Vagina (tissue), 2 donors: ENCODE results near the gene TAOK3. TPM values are rescaled to one million over a fixed set of nuclear protein-coding genes. Genes with fewer than 3 reads are reported as not detected.

Experiments
- DNase-seq, 2 donors: peaks; one replicate each; pipeline ENCODE4 v3.0.0-alpha.2; 2017; ENCODE audit errors: extremely low spot score in 2 of 2
- H3K27ac ChIP-seq: fragments of 200-600 bp; sonication (generic); one replicate; pipeline ENCODE4 v1.5.1; 2019
- H3K27me3 ChIP-seq: fragments of 200-600 bp; sonication (generic); one replicate; pipeline ENCODE4 v1.5.1; 2019
- H3K36me3 ChIP-seq, 2 donors: fragments of 200-600 bp; sonication (generic); one replicate each; pipeline ENCODE4 v1.5.1; 2017 to 2019
- H3K4me1 ChIP-seq: fragments of 200-600 bp; sonication (generic); one replicate; pipeline ENCODE4 v1.5.1; 2019
- H3K4me3 ChIP-seq, 2 donors: fragments of 200-600 bp; sonication (generic); 1 replicate in 1 of 2; 2 replicates in 1 of 2; pipeline ENCODE4 v1.5.1; 2016 to 2019
- H3K9me3 ChIP-seq: fragments of 200-600 bp; sonication (generic); one replicate; pipeline ENCODE4 v1.5.1; 2019
- POLR2A ChIP-seq, 2 donors: fragments of 450-650 bp; IDR thresholded peaks; one replicate each; pipeline ENCODE4 v1.6.1; 2017; ENCODE audit warnings: antibody characterized with exemption in 2 of 2, mild to moderate bottlenecking in 2 of 2, moderate library complexity in 2 of 2
- POLR2AphosphoS5 ChIP-seq, 2 donors: sonication (generic); formaldehyde crosslinking; IDR thresholded peaks; one replicate each; pipeline ENCODE4 v1.9.0; 2017; ENCODE audit warnings: antibody characterized with exemption in 2 of 2, mild to moderate bottlenecking in 2 of 2, low read depth in 1 of 2; ENCODE audit not compliant: insufficient read depth in 1 of 2
- intact Hi-C: fragments of 100-400 bp; cut with DNase I; formaldehyde crosslinking; loops from one replicate; pipeline ENCODE4 v1.15.1; 2023
- total RNA-seq: library from RNA; depleted of rRNA; stranded (reverse); fragments of >200 nt; gene quantifications from one replicate; pipeline ENCODE4 v1.2.3, GENCODE V29; 2016
- TF ChIP-seq, protein P1 (sequence below), 3 experiments: fragments of 450-650 bp in 2 of 3; fragments of 200-600 bp in 1 of 3; sonication (generic) in 1 of 3; IDR thresholded peaks; one replicate each; pipeline ENCODE4 v1.5.1; 2017 to 2019; ENCODE audit warnings: antibody characterized with exemption in 3 of 3, mild to moderate bottlenecking in 2 of 3, moderate library complexity in 2 of 3

The TAOK3 gene
- total RNA-seq, 1 donor from 2014 or later = 41.0 TPM

DNA sequence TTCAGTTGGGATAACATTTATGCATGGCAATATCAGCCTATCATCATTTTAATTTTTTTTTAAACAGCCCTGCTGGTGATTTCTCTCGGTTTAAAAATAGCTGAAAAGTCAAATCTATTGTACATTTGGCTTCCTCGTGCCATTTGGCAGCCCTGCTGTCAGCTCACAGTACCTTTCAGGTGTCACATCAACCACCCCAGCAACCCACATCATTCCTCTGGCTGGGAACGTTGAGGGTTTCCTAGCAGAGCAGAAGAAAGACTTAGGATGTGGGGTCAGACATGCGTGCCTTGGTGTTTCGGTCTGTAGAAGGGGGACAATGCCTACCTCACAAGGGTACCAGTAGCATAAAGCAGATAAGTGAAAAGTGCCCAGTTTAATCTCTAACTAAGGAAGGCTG is 221.0 kb downstream of the TAOK3 start:
- no peak overlapping the region for H3K27ac ChIP-seq
- H3K4me3 ChIP-seq = no peak overlapping the region
- peaks cover 0 to 19% of the 10 kb centered on the region in 2 donors for H3K36me3 ChIP-seq
- TF ChIP-seq, protein P1, sequence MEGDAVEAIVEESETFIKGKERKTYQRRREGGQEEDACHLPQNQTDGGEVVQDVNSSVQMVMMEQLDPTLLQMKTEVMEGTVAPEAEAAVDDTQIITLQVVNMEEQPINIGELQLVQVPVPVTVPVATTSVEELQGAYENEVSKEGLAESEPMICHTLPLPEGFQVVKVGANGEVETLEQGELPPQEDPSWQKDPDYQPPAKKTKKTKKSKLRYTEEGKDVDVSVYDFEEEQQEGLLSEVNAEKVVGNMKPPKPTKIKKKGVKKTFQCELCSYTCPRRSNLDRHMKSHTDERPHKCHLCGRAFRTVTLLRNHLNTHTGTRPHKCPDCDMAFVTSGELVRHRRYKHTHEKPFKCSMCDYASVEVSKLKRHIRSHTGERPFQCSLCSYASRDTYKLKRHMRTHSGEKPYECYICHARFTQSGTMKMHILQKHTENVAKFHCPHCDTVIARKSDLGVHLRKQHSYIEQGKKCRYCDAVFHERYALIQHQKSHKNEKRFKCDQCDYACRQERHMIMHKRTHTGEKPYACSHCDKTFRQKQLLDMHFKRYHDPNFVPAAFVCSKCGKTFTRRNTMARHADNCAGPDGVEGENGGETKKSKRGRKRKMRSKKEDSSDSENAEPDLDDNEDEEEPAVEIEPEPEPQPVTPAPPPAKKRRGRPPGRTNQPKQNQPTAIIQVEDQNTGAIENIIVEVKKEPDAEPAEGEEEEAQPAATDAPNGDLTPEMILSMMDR (IDR thresholded peaks at IDR 0.05) = no peak
- TF ChIP-seq POLR2AphosphoS5 (IDR thresholded peaks at IDR 0.05; ENCODE audit: insufficient read depth in 1 of 2, low read depth in 1 of 2) (no peak), POLR2A (IDR thresholded peaks at IDR 0.05) (no peak)
- H3K4me1 ChIP-seq = no peaks in the 10 kb centered on the region
- intact Hi-C loops = no loop called here
- no peaks in the 10 kb centered on the region for H3K9me3 ChIP-seq
- no peak for DNase-seq
- H3K27me3 ChIP-seq = no peaks in the 10 kb centered on the region

DNA sequence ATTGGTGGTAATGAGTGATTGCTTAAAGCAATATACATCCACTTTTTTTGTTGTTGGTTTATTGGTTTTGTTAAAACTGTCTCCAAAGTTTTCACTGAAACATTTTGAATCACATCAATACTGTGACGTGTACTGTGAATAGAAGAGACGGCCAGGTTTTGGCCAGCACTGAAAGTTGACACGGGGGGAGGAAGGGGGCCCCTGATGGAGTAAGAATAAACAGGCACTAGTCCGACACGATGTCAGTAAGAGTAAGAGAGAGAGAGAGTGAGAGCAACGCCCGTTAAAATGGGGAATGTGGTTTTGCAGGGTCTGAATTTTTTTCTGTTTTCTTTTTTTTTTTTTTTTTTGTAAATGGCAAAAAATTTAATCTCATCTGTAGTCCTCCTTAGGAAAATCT is 222.1 kb downstream of the TAOK3 start:
- no peak for DNase-seq
- Histone ChIP-seq H3K9me3 (no peaks in the 10 kb centered on the region), H3K4me1 (no peaks in the 10 kb centered on the region), H3K27ac (no peak overlapping the region), H3K4me3 (no peak overlapping the region), H3K27me3 (no peaks in the 10 kb centered on the region), H3K36me3 (peaks cover 0 to 26% of the 10 kb centered on the region in 2 donors)
- intact Hi-C loops = no loop called here
- TF ChIP-seq POLR2A (IDR thresholded peaks at IDR 0.05) (no peak), POLR2AphosphoS5 (IDR thresholded peaks at IDR 0.05; ENCODE audit: insufficient read depth in 1 of 2, low read depth in 1 of 2) (no peak)
- TF ChIP-seq, protein P1 (IDR thresholded peaks at IDR 0.05) = no peak

DNA sequence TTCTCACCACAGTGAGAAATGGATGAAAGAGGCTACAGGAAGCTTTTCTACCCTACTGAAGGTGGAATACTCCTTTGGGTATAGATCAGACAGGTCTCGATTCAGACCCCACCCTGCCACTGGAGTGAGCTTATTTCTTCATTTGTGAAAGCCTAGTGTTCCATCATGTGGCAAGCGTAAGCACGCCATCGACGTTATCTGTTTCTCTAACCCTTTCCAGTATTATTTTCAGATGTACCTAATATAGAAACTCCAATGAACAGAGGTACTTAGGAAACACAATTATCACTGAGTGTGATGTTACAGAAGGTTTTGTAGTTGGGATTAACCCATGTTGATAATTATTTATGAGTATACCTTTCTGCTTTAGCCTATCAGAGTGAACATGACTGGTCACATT is 224.4 kb downstream of the TAOK3 start:
- H3K9me3 ChIP-seq = no peaks in the 10 kb centered on the region

DNA sequence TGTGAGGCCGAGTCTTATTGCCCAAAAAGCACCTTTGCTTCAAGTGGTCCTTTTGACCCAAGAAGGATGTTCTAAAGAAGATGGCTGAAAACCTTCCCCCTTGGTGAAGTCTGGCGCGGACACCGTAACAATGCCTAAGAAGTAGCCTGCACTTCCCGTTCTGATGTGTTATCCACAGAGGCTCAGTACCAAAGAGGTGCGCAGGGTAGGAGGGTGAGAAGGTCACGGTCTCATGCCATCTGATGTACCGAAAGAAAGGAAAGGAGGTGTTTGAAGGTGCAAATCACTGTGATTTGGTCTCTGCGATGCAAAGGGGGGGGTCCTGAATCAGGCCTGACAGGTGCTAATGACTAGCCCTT is 226.9 kb downstream of the TAOK3 start:
- intact Hi-C loops = no loop called here
- Histone ChIP-seq H3K27ac (no peak overlapping the region), H3K4me1 (no peaks in the 10 kb centered on the region), H3K36me3 (peaks cover 0 to 62% of the 10 kb centered on the region in 2 donors), H3K9me3 (no peaks in the 10 kb centered on the region), H3K27me3 (no peaks in the 10 kb centered on the region), H3K4me3 (no peak overlapping the region)
- DNase-seq = no peak
- TF ChIP-seq POLR2A (IDR thresholded peaks at IDR 0.05) (no peak), POLR2AphosphoS5 (IDR thresholded peaks at IDR 0.05; ENCODE audit: insufficient read depth in 1 of 2, low read depth in 1 of 2) (no peak)
- TF ChIP-seq, protein P1 (IDR thresholded peaks at IDR 0.05) = no peak

More for the DNA sequence above, 224.4 kb downstream of the TAOK3 start:
- H3K4me1 ChIP-seq = no peaks in the 10 kb centered on the region
- TF ChIP-seq, protein P1 (IDR thresholded peaks at IDR 0.05) = no peak
- TF ChIP-seq POLR2A (IDR thresholded peaks at IDR 0.05) (no peak), POLR2AphosphoS5 (IDR thresholded peaks at IDR 0.05; ENCODE audit: insufficient read depth in 1 of 2, low read depth in 1 of 2) (no peak)
- H3K27me3 ChIP-seq = no peaks in the 10 kb centered on the region
- H3K4me3 ChIP-seq = no peak overlapping the region
- intact Hi-C loops = no loop called here
- peaks cover 0 to 50% of the 10 kb centered on the region in 2 donors for H3K36me3 ChIP-seq
- no peak for DNase-seq
- no peak overlapping the region for H3K27ac ChIP-seq

DNA sequence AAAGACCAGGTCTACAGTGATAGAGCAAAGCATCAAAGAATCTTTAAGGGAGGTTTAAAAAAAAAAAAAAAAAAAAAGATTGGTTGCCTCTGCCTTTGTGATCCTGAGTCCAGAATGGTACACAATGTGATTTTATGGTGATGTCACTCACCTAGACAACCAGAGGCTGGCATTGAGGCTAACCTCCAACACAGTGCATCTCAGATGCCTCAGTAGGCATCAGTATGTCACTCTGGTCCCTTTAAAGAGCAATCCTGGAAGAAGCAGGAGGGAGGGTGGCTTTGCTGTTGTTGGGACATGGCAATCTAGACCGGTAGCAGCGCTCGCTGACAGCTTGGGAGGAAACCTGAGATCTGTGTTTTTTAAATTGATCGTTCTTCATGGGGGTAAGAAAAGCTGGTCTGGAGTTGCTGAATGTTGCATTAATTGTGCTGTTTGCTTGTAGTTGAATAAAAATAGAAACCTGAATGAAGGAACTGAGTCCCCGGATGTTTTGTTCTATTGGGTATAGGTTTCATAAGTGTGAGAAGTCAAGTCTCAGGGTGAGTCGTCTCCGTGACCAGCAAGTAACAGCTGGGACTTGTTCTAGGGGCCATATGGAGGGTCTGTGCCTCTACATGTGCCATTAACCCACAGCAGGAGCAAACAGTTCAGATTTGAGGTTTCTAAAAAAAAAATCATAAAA is 227.5 kb downstream of the TAOK3 start:
- intact Hi-C loops = no loop called here
- no peak for TF ChIP-seq POLR2A (IDR thresholded peaks at IDR 0.05)
- no peak for TF ChIP-seq POLR2AphosphoS5 (IDR thresholded peaks at IDR 0.05; ENCODE audit: insufficient read depth in 1 of 2, low read depth in 1 of 2)
- TF ChIP-seq, protein P1 (IDR thresholded peaks at IDR 0.05) = no peak
- no peak for DNase-seq
- Histone ChIP-seq H3K27ac (no peak overlapping the region), H3K4me3 (no peak overlapping the region), H3K36me3 (peaks cover 0 to 67% of the 10 kb centered on the region in 2 donors), H3K9me3 (no peaks in the 10 kb centered on the region), H3K4me1 (no peaks in the 10 kb centered on the region), H3K27me3 (no peaks in the 10 kb centered on the region)
